SU-DHL-6 (cell line): ENCODE results near the gene SLC22A23.

Experiments
- EZH2phosphoT487 ChIP-seq: fragments of 200-600 bp; sonication (generic), shearing (Covaris generic); conservative IDR thresholded peaks from 2 replicates; pipeline ENCODE4 v1.6.1; 2018; ENCODE audit warnings: mild to moderate bottlenecking, antibody characterized with exemption, low read length, moderate library complexity, mixed read lengths
- TF ChIP-seq, protein P1 (sequence below): fragments of 200-600 bp; sonication (generic); IDR thresholded peaks from one replicate; pipeline ENCODE4 v1.5.1; 2017; ENCODE audit warnings: antibody characterized with exemption, mild to moderate bottlenecking, low read length, moderate library complexity; ENCODE audit not compliant: insufficient read depth, poor library complexity, severe bottlenecking

GRCh38 chr6:3433005-3433404, 23.8 kb downstream of the SLC22A23 start:
- TF ChIP-seq, protein P1, sequence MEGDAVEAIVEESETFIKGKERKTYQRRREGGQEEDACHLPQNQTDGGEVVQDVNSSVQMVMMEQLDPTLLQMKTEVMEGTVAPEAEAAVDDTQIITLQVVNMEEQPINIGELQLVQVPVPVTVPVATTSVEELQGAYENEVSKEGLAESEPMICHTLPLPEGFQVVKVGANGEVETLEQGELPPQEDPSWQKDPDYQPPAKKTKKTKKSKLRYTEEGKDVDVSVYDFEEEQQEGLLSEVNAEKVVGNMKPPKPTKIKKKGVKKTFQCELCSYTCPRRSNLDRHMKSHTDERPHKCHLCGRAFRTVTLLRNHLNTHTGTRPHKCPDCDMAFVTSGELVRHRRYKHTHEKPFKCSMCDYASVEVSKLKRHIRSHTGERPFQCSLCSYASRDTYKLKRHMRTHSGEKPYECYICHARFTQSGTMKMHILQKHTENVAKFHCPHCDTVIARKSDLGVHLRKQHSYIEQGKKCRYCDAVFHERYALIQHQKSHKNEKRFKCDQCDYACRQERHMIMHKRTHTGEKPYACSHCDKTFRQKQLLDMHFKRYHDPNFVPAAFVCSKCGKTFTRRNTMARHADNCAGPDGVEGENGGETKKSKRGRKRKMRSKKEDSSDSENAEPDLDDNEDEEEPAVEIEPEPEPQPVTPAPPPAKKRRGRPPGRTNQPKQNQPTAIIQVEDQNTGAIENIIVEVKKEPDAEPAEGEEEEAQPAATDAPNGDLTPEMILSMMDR, result no peak
- no peak for TF ChIP-seq EZH2phosphoT487
